ENCODE measurements around the gene GMDS. TPM values are rescaled to one million over a fixed set of nuclear protein-coding genes. Genes with fewer than 3 reads are reported as not detected.

The GMDS gene
- total RNA-seq, 1 experiment from 2014 or later, result 27.6 TPM

DNA sequence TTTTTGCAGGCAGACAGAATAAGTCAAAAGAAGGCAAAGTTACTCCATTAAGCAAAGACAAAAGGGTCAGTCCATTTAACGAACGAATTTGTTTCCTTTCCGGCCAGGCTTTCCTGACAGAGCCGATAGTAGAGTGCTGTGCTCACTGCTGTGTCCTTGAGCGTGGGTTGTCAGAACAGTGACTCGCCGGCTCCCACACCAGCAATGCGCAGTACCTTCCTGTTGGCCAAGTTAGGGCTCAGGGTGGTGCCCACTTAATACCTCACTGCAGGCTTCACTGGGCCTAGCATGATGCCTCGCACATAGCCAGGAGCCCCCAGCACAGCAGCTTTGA, 341.0 kb downstream of the GMDS start:
- no peak overlapping the region for H2BK120ac ChIP-seq (ENCODE audit: low read depth, low read length, poor library complexity, severe bottlenecking)
- no peaks in the 10 kb centered on the region for H3K23me2 ChIP-seq (ENCODE audit: insufficient read length, low read depth, low read length, poor library complexity, severe bottlenecking)
- H3K18ac ChIP-seq (ENCODE audit: insufficient read length, low read depth, low read length), result no peak overlapping the region
- no peak overlapping the region for H3K4ac ChIP-seq (ENCODE audit: low read depth, low read length)
- no CpG with 5 or more reads among the region's 9 CpGs for WGBS (ENCODE audit: extremely low coverage, insufficient read length, low lambda C conversion rate)
- no peaks in the 10 kb centered on the region for H3K27me3 ChIP-seq (ENCODE audit: insufficient read depth, low read length)
- H4K91ac ChIP-seq (ENCODE audit: insufficient read length, low read depth, low read length), result no peak overlapping the region
- no peaks in the 10 kb centered on the region for H3K9me3 ChIP-seq (ENCODE audit: control insufficient read depth, low read depth, low read length)
- Mint-ChIP-seq H3K27ac (peak overlapping the region in 1 of 3 experiments; percentile 45; a peak in 1 of 7 replicates), H3K27me3 (ENCODE audit: low read depth) (no peaks in the 10 kb centered on the region), H3K4me1 (peaks cover 40 to 43% of the 10 kb centered on the region in 2 experiments), H3K36me3 (ENCODE audit: insufficient read depth in 1 of 3, low read depth in 3 of 3) (no peaks in the 10 kb centered on the region), H3K4me3 (no peak overlapping the region), H3K9me3 (no peaks in the 10 kb centered on the region)
- no peak for DNase-seq
- H2BK12ac ChIP-seq (ENCODE audit: insufficient read length, low read depth, low read length), result no peak overlapping the region
- no peak overlapping the region for H2BK20ac ChIP-seq (ENCODE audit: low read depth, low read length, poor library complexity, severe bottlenecking)
- H3T11ph ChIP-seq (ENCODE audit: low read length), result no peak overlapping the region
- H3K27ac ChIP-seq (ENCODE audit: insufficient read length, low read depth, low read length), result no peak overlapping the region
- H3K79me1 ChIP-seq (ENCODE audit: insufficient read depth, low read depth, low read length, poor library complexity, severe bottlenecking), result no peaks in the 10 kb centered on the region
- no peak overlapping the region for H4K8ac ChIP-seq (replicated peaks; ENCODE audit: insufficient read length, low read depth, low read length)
- no peak overlapping the region for H4K5ac ChIP-seq (ENCODE audit: insufficient read length, low read depth, low read length)
- H2BK15ac ChIP-seq (ENCODE audit: low read depth, low read length), result no peak overlapping the region
- no peaks in the 10 kb centered on the region for H3K79me2 ChIP-seq (ENCODE audit: insufficient read depth, low read length)
- no peak overlapping the region for H3K56ac ChIP-seq (ENCODE audit: insufficient read length, low read depth, low read length)
- H3K14ac ChIP-seq (ENCODE audit: insufficient read depth, low read length), result no peak overlapping the region; the same call in 1 of the 2 replicates
- no peaks in the 10 kb centered on the region for H4K20me1 ChIP-seq (ENCODE audit: control insufficient read depth, insufficient read depth, insufficient read length)
- H2AFZ ChIP-seq (ENCODE audit: low read length), result no peak overlapping the region
- H3K4me1 ChIP-seq (ENCODE audit: insufficient read depth, low read length), result peaks cover 2% of the 10 kb centered on the region; the same call in 1 of the 2 replicates
- H2BK5ac ChIP-seq (ENCODE audit: insufficient read length, low read length), result no peak overlapping the region
- H2AK5ac ChIP-seq (ENCODE audit: insufficient read length, low read length), result no peak overlapping the region
- TF ChIP-seq, protein P1, sequence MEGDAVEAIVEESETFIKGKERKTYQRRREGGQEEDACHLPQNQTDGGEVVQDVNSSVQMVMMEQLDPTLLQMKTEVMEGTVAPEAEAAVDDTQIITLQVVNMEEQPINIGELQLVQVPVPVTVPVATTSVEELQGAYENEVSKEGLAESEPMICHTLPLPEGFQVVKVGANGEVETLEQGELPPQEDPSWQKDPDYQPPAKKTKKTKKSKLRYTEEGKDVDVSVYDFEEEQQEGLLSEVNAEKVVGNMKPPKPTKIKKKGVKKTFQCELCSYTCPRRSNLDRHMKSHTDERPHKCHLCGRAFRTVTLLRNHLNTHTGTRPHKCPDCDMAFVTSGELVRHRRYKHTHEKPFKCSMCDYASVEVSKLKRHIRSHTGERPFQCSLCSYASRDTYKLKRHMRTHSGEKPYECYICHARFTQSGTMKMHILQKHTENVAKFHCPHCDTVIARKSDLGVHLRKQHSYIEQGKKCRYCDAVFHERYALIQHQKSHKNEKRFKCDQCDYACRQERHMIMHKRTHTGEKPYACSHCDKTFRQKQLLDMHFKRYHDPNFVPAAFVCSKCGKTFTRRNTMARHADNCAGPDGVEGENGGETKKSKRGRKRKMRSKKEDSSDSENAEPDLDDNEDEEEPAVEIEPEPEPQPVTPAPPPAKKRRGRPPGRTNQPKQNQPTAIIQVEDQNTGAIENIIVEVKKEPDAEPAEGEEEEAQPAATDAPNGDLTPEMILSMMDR (conservative IDR thresholded peaks at IDR 0.05), result no peak
- H3K4me2 ChIP-seq (ENCODE audit: insufficient read depth, insufficient read length, low read length), result no peak overlapping the region
- H3K9ac ChIP-seq (ENCODE audit: extremely low read depth, insufficient read length, low read length), result no peak overlapping the region
- H3K23ac ChIP-seq (ENCODE audit: insufficient read length, low read depth, low read length), result no peak overlapping the region
